Activated T-helper 1 cell treated with Interleukin-2 at 50 U/mL for 16 hours (primary cell): ENCODE data around the gene SUSD2.
A peak's percentile ranks its signal among the peaks of the same experiment; 100 is the strongest.
"Not testable (repeated sequence)": the region's sequence is repeated elsewhere in the genome, so short reads cannot be mapped to it uniquely, and the experiment has no call there.

Experiments
- DNase-seq: peaks from one replicate; pipeline ENCODE4 v3.0.0-alpha.2; 2020; ENCODE audit warnings: low read depth

The SUSD2 gene, protein sequence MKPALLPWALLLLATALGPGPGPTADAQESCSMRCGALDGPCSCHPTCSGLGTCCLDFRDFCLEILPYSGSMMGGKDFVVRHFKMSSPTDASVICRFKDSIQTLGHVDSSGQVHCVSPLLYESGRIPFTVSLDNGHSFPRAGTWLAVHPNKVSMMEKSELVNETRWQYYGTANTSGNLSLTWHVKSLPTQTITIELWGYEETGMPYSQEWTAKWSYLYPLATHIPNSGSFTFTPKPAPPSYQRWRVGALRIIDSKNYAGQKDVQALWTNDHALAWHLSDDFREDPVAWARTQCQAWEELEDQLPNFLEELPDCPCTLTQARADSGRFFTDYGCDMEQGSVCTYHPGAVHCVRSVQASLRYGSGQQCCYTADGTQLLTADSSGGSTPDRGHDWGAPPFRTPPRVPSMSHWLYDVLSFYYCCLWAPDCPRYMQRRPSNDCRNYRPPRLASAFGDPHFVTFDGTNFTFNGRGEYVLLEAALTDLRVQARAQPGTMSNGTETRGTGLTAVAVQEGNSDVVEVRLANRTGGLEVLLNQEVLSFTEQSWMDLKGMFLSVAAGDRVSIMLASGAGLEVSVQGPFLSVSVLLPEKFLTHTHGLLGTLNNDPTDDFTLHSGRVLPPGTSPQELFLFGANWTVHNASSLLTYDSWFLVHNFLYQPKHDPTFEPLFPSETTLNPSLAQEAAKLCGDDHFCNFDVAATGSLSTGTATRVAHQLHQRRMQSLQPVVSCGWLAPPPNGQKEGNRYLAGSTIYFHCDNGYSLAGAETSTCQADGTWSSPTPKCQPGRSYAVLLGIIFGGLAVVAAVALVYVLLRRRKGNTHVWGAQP

DNA sequence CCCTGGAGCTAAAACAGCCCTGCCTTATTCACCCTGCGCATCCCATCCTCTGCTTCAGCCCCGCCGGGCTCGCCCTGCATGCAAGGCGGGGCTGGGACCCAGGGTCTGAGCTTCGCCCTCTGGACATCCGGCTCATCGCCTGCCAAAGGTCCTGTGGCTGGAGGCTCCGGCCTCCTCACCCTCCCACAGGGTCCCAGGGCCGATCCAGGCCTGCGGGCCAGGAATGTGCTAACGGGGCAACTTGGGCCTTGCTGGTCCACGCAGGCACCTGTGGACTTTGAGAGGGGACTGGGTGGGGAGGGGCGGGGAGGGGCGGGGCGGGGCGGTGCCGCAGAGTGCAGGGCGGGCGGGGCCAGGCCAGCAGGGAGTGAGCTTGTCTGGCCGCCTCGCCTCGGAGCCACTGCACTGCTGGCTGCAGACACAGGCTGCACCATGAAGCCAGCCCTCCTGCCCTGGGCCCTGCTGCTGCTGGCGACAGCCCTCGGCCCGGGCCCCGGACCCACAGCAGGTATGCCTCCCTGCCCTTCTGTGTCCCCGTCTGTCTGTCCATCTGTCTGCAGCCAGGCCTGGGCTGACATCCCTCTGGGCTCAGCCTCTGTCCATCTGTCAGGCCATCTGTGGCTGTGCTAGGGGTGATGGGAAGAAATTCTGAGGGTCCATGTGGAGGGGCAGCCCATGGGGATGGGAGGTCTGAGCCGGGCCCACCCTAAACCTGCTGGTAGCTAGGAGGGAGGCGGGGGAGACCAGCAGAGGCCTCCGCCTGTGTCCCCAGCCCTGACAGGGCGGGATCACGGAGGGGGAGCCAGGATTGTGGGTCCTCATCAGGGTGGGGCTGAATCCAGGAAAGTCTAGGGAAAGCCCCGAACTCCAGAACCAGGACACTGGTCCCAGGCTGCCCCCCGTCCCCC, at the start of gene SUSD2:
Gene SUSD2 (plus strand): TSS at position 400 of the 908 bp plus-strand sequence. CDS start 33 bp downstream, at position 433.
- DNase-seq = no peak

DNA sequence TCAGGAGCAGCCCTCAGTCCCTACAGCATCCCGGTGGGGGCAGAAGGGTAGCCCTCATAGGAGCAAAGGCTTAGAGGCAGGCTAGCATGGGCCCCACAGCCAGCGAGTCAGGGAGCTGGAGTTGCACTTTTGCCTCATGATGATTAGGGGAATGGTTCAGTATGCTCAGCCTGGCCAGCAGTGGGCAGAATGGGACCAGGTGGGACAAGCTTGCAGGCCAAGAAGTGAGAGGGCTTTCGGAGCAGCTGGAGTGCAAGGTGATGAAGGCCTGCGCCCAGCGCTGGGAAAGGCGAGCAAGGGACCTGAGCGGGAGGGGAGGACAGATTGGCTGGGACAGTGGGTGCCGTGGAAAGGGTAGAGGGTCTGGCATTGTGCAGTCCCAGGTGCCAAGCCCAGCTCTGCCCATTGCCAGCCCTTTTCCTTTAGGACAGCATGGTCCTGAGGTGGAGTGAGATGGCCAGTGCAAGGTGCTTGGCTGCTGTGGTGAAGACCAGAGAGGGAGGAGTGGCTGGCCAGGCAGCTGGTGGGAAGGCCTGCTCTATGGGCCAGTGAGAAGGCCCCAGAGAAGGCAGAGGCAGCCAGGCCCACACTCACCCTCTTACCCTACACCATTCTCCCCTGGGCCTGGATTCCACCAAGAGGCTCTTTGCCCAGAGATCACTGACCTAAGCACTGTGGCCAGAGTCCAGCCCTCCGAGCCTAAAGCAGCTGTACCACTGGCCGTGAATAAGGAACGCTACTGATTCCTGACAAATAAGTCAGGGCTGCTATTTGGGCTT, 47.9 kb upstream of the SUSD2 start:
- DNase-seq = no peak

DNA sequence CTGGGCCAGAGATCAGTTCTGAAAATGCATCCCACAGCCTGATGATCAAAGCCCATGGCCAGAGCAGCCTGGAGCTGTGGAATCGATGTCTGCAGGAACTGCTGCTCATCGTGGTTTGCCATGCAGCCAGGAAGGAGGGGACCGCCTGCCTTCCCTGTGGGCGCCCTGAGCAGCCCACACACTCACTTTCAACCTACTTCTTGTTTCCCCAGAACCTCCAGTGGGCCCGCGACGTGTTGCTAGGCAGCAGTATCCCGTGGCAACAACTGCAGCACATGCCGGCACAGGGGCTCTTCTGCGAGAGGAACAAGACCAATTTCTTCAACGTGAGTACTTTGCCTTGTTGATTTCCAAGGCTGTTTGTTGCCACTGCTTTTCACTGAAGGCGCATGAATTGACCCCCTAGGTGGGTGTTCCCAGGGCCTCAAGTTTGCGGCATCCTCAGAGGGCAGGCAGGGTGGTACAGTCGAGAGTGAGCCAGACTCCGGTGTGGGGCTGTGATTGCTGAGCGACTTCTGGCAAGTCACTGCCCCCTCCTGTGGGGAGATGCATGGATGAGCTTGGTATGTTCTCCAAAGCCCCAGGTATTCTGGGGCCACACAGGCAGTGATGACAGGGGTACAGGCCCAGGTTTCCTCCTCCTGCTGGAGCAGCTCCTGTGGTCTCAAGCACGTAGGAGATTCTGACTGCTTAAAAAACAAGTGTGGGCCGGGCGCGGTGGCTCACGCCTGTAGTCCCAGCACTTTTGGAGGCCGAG, 47.0 kb upstream of the SUSD2 start:
- peak; percentile 34 for DNase-seq

DNA sequence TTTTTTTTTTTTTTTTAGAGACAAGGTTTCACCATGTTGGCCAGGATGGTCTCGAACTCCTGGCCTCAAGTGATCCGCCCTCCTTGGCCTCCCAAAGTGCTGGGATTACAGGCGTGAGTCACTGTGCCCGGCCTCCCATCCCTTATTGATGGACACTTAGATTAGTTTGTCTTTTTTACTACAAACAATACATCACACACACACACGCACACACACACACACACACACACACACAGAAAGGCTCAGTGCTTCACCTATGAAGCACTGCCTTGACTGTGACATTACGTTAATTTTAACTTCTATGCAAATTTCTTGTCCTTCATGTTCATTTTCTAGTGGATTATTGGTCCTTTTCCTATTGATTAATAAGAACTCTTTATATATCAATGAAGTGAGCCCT, 44.8 kb upstream of the SUSD2 start:
- not testable (repeated sequence) for DNase-seq

DNA sequence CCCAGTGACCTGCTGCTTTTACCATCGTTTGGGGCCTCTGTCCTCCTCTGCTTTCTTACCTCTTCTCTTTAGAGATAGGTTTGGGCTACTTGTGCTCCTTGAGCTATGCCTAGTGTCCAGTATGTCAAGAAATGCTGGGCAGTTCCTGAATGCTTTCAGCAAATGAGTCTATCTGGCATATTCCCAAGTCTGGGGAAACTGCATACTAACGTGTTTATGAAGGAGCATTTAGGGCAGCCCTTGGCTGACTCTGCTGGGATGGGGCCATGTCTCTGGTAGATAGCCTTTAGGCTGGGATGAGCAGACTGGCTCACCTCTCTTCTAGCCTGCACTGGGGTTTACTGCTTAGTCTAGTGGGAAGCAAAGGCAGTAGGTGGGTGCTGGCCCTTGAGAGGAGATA, 43.7 kb upstream of the SUSD2 start:
- no peak for DNase-seq

DNA sequence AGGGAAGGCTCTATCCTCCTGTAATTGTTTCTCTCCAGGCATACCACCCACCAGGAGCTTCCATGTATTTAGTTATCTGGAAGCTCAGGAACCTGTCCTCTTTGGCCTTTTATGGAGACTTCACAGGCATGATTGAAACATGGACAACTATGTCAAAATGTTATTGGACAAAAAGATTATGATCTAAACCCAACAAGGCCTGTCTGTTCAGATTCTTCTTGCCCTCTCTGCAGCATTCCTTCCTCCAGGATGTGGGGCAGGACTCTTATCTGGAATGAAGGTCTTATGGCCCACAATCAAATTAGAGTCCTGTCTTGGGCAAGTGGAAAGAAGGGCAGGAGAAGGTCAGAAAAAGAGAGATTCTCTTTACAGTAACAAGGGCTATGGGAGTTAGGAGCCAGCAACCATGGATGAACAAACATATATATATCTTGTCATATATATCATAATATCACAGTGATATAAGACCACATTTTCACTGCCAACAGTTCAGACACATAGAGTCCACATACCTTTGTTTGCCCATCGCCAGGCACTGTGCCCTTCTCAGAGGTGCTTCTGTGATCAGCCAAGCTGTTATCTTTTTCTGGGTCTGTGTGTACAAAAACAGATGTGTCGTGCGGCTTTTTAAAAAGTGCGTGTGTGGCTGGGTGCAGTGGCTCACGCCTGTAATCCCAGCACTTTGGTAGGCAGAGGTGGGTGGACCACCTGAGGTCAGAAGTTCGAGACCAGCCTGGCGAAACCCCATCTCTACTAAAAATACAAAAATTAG, 42.5 kb upstream of the SUSD2 start:
- no peak for DNase-seq

DNA sequence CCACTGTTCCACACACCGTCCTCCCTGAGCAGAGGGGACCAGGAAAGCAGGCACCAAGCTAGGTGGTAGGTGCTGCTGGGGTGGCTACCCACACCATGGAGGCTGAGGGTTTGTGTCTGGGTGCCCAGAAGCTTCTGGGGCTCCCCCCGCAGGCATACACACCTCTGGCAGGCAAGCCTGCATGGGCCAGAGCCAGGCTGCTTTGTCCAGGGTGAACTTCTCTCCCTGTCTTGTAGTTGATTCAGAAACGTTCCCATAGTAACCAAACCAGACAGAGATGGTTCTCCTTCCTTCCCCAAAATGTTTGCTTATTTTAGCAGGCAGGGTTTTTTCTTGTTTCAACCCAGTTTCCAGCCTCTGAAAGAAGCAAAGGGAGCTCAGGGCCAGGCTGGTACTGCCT, 40.9 kb upstream of the SUSD2 start:
- no peak for DNase-seq

DNA sequence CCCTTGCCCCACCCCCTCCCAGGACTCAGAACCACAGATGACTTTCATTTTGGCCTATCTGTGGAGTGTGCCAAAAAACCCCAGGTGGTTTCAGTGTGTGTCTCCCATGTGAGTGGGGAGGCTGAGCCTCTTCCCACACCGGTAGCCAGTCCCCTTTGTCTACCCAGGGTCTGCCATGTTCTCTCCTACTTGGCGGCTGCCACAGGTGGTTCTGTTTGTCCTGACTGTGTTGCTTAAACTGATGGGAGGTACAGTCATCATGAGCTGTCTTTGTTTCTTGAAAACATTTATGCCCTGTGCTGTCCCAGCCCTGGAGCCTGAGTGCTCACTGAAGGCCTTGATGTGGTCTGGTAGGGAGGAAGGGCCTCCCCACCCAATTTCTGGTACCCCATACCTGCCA, 39.7 kb upstream of the SUSD2 start:
- DNase-seq = no peak

DNA sequence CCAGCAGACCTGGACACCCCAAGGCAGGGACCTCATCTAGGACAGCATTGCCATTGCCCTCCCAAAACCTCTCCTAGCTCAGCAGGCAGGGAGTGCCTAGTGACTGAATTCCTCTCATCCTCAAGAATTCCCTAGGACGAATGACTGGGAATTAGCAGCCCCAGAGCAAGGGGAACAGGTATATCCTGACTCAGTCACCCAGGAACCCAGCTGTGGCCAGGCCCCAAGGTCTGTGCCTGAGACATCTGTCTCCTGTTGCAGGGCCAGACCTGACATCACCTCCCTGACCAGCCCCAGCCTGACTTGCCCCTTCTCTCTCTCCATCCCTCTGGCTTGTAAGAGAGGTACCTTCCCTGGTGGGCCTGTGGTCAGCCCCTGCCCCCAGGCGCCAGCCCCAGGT, 39.0 kb upstream of the SUSD2 start:
- DNase-seq = no peak

DNA sequence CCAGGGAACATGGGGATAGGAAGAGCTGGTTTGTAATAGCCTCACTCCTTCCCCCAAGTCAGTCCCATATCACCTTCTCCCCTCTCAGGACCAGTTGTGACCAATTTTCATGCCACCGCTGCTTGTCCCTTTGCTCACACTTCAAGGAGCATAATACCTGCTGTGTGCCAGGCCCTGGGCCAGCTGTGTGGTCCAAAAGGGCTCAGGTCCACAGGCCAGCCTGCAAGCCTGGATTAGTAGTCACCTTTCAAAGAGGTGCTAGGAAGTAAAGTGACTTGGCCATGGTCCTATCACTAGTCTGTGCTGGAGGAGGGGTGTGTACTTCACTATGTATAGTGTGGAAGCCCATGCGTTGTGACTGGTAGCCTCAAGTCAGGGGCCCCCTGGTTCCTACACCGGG, 38.5 kb upstream of the SUSD2 start:
- no peak for DNase-seq

DNA sequence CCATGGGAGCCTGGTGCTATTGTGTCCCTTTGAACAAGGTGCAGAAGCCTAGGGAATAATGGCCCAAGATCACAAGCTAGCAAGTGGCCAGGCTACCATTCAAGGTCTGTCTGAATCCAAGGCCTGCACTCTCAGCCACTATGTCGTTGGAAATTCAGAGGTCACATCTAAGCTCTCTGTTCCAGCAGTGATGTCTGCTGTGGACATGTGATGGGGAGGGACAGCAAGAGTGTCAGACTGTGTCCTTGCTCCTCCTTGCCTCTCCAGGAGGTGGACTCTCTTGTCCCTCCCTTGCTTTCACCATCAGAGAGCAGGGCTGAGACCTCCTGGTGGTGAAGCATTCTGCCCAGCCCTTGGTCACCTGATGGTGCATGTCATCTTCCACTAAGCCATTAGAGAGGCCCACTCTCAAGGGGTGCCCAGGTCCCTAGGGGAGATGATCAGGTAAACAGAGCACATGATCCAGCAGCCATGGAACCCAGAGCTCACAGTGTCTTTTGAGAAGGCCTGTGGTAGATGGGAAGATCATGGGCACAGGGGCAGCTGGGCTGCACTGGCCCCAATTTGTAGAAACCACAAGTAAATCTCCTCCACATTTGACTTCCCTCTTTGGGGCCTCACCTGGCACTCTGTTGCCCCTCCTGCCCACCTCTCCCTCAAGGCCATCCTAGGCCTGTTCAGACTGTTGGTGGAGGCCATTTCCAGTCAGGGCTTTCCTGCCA, 37.1 kb upstream of the SUSD2 start:
- DNase-seq = no peak

DNA sequence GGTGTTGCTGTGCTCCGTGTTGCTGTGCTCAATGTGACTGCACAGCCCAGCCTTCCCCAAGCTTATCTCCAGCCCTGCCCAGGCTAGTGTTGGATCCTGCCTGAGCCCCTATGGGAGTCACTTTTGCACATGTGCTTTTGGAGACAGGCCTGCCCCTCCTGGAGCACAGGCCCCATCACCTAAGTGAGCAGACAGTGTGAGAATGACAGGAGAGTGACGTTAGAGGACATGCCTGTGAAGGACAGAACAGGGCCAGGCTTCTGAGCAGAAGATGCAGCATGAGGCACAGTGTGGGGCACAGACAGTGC, 36.6 kb upstream of the SUSD2 start:
- DNase-seq = no peak

DNA sequence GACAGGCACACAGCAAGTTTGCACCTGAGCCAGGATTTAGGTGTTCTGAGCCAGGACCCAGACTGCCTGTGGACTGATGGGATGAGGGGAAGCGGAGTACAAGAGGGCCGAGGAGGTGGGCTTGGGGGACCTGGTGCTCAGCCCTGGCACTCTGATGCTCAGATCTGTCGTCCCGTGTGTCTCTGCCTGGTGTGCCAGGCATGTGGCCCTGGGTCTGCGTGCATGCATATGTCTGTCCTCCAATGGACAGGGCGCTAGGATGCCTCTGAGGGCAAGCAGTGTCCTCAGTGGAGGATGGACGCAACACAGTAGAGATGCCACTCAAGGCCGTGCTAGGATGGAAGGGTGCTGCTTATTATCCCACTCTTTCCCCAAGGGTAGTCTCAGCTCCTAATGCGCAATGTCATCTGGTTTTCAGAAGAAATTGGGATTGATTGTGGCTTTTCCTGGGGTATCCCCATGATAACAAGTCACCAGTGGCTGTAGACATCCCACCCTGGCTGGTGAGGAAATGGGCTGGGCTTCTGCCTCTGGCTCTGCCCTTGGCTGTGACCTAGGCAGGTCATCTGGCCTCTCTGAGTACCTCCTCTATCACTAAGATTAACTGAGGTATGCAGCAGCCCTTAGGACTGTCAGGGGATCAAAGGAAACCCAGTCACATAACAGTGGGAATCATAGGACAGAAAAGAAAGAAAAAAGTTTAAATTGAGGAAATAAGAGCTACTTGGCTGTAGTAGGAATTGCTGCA, 35.7 kb upstream of the SUSD2 start:
- no peak for DNase-seq

DNA sequence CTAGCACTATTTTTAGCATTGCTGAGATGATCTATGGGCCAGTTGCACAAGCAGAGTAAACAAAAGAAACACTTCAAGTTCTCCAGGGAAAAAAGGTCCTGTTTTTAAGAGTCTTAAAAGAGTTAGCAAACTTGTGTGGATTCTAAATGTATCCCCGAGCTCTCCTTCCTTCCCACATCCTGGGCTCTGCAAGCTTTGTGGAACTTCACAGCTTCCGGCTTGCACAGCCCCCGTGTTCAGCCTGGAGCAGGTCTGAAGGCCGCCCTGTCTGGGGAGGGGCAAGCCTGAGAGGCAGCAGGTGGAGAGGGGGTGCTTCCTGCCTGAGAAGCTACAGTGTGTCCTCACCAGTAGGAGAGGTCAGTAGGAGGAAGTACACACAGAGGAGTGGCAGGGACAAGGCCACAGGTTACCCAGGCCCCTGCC, 35.1 kb upstream of the SUSD2 start:
- DNase-seq = no peak

DNA sequence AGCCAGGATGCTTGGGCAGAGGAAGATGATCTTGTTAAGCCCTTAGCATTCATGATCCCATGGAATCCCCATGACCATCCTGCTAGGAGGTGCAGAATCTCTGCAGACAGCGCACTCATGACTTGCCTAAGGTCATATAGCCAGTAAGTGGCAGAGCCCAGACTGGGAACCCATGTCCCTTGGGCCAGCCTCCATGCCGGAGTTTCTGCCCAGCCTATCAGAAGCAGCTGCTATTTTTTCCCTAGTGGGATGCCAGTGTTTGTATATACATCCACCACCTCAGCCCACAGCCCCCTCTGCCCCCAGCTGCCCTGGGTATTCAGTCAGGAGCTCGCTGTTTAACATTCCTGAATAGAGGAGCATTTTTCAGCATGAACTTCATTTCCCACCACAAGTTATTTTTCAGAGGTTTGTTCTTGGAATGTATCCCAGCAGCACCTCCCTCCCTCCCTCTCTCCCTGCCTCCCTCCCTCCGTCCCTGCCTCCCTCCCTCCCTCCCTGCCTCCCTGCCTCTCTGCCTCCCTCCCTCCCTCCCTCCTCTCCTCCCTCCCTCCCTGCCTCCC, 34.4 kb upstream of the SUSD2 start:
- DNase-seq = no peak

DNA sequence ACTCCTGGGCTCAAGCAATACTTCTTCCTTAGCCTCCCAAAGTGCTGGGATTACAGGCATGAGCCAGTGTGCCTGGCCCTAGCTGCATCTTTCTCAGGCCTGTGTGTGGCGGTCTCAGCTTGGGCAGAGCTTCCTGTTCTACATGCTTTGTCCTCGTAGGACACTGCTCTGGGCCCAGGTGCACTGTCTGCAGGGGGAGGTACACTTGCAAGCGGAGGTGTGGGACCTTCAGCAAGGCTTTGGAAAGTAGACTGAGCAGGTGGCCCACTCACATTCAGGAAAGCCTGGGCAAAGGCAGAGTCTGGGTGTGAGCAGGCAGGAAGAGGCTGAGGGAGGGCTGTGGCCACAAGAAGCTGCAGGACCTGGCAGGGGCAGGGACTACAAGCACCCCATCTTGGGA, 33.6 kb upstream of the SUSD2 start:
- DNase-seq = no peak

DNA sequence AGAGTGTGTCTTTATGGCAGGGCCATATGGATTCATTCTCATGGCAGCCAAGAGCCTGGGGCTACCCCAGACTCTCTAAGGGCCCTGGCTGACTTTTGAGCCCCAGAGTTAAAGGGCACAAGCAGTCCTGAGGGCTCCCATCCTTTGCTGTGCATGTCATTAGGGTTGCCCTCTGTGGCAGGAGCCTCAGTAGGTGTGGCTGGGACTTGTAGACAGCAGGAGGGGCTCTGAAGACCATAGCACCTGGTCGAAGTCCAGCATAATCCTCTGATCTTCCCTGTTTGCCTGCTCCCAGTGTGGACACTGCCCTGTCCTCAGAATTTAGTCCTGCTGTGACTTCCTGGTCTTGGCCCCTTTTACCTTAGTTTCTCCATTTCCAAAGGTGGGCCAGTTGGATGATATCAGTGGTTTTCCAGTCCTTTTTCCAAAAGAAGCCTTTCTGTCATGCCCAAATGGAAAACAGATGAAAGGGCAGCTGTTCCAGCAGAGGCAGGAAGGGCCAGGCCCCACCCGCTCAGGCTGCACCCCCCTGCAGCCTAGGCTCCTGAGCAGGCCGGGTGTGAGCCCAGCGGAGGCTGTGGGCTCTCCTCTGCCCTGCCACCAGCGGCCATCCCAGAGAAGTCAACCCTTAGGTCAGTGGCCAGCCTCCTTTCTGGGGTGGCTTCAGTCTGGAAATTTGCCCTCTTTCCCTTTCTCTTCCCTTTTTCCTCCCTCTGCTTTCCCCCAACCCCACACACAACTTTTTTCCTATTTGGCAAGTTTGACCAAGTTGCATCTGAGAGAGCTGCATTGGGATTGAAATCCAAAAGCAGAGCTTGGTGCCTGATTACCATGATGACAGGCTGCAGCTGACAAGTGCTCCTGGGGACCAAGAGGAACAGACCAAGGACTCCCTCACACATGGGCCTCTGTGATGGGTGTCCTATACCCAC, 32.8 kb upstream of the SUSD2 start:
- DNase-seq = no peak
